B cell (primary cell): ENCODE results near the gene RBM44. TPM values are rescaled to one million over a fixed set of nuclear protein-coding genes. Genes with fewer than 3 reads are reported as not detected.

Source experiments
- ATAC-seq: fragments of 200-7000 bp; cut with Tn5 transposase; one replicate; pipeline ENCODE4 v1.10.0; 2021; ENCODE audit warnings: low read depth, mild to moderate bottlenecking, moderate number of reproducible peaks, moderate library complexity
- CTCF ChIA-PET: fragments of 350-600 bp; sonication (Branson Sonifier 250); formaldehyde crosslinking; loops from one replicate; lab custom pipeline; 2021; ENCODE audit warnings: antibody characterized with exemption, inconsistent platforms; lab: Charles Lee
- POLR2A ChIA-PET: fragments of 350-600 bp; sonication (Branson Sonifier 250); formaldehyde crosslinking; loops from one replicate; lab custom pipeline; 2021; ENCODE audit warnings: antibody characterized with exemption; lab: Charles Lee
- DNase-seq: peaks from one replicate; pipeline ENCODE4 v3.0.0; 2013
- H2AFZ ChIP-seq: 2 replicates; pipeline ENCODE4 v1.6.1; 2012; ENCODE audit warnings: mild to moderate bottlenecking, low read depth, low read length; ENCODE audit not compliant: insufficient read depth, poor library complexity, severe bottlenecking
- H3K27ac ChIP-seq, 2 donors: 1 replicate in 1 of 2; 2 replicates in 1 of 2; pipeline ENCODE4 v1.5.1; 2012 to 2013; ENCODE audit warnings: low read length in 2 of 2, mild to moderate bottlenecking in 2 of 2, moderate library complexity in 1 of 2
- H3K27me3 ChIP-seq, 4 experiments: fragments of 200-600 bp in 1 of 4; sonication (generic) in 1 of 4; replicated peaks in 1 of 4; 1 replicate in 2 of 4; 2 replicates in 2 of 4; pipeline versions ENCODE4 v1.6.1 to v1.7.0; 2013 to 2016; ENCODE audit warnings: low read length in 3 of 4, mild to moderate bottlenecking in 2 of 4, mixed read lengths in 1 of 4, moderate library complexity in 1 of 4; ENCODE audit not compliant: insufficient read depth in 4 of 4, control insufficient read depth in 3 of 4; ENCODE audit errors: control extremely low read depth in 1 of 4
- H3K36me3 ChIP-seq, 2 experiments: replicated peaks in 1 of 2; 1 replicate in 1 of 2; 2 replicates in 1 of 2; pipeline versions ENCODE4 v1.6.1 to v1.7.1; 2013; ENCODE audit warnings: low read length in 1 of 2; ENCODE audit not compliant: insufficient read depth in 2 of 2, control insufficient read depth in 1 of 2; ENCODE audit errors: control extremely low read depth in 1 of 2, extremely low read depth in 1 of 2
- H3K4me1 ChIP-seq, 2 donors: fragments of 200-600 bp in 1 of 2; sonication (generic) in 1 of 2; 1 replicate in 1 of 2; 2 replicates in 1 of 2; pipeline versions ENCODE4 v1.5.1 to v1.6.1; 2013 to 2017; ENCODE audit warnings: low read length in 2 of 2; ENCODE audit not compliant: control insufficient read depth in 2 of 2, insufficient read depth in 2 of 2
- H3K4me2 ChIP-seq: replicated peaks from 2 replicates; pipeline ENCODE3; 2012; ENCODE audit warnings: mild to moderate bottlenecking, low read depth, low read length; ENCODE audit not compliant: poor library complexity, severe bottlenecking
- H3K4me3 ChIP-seq, 5 experiments: fragments of 200-600 bp in 1 of 5; sonication (generic) in 1 of 5; 1 replicate in 3 of 5; 2 replicates in 2 of 5; pipeline versions ENCODE4 v1.5.1 to v1.7.0; 2011 to 2016; ENCODE audit warnings: low read length in 4 of 5, mild to moderate bottlenecking in 4 of 5, low read depth in 2 of 5, control low read depth in 1 of 5, moderate library complexity in 1 of 5; ENCODE audit not compliant: insufficient read depth in 1 of 5; ENCODE audit errors: control extremely low read depth in 1 of 5, extremely low read depth in 1 of 5
- H3K79me2 ChIP-seq: fragments of 200-600 bp; sonication (generic); one replicate; pipeline ENCODE4 v1.6.0; 2016; ENCODE audit warnings: low read length; ENCODE audit not compliant: control insufficient read depth, insufficient read depth
- H3K9ac ChIP-seq: fragments of 200-600 bp; sonication (generic); 2 replicates; pipeline ENCODE4 v1.6.1; 2017; ENCODE audit warnings: mild to moderate bottlenecking, low read length, moderate library complexity
- H3K9me3 ChIP-seq, 3 donors: one replicate each; pipeline versions ENCODE4 v1.6.1 to v1.7.1; 2013; ENCODE audit warnings: low read length in 2 of 3; ENCODE audit not compliant: control insufficient read depth in 2 of 3, insufficient read depth in 1 of 3; ENCODE audit errors: control extremely low read depth in 1 of 3
- H4K20me1 ChIP-seq: 2 replicates; pipeline ENCODE4 v1.6.0; 2012; ENCODE audit warnings: mild to moderate bottlenecking, low read length; ENCODE audit not compliant: insufficient read depth, control insufficient read depth, poor library complexity, severe bottlenecking
- H3K27ac Mint-ChIP-seq: one replicate; pipeline ENCODE4 v1.8.0; 2021; ENCODE audit warnings: mixed read lengths
- H3K27me3 Mint-ChIP-seq: one replicate; pipeline ENCODE4 v1.8.0; 2021; ENCODE audit warnings: mixed read lengths
- H3K4me1 Mint-ChIP-seq: one replicate; pipeline ENCODE4 v1.8.0; 2021; ENCODE audit warnings: mixed read lengths
- H3K4me3 Mint-ChIP-seq: one replicate; pipeline ENCODE4 v1.8.0; 2021; ENCODE audit warnings: mixed read lengths
- H3K9me3 Mint-ChIP-seq: one replicate; pipeline ENCODE4 v1.8.0; 2022; ENCODE audit warnings: mixed read lengths; ENCODE audit not compliant: insufficient read depth
- EZH2 ChIP-seq: IDR thresholded peaks from 2 replicates; pipeline ENCODE4 v1.6.1; 2012; ENCODE audit warnings: borderline replicate concordance, low read depth, mild to moderate bottlenecking, moderate library complexity, low read length; ENCODE audit not compliant: insufficient read depth, poor library complexity, severe bottlenecking
- WGBS: methylation state at CpG from one replicate; pipeline ENCODE4 v1.1.5; 2013; ENCODE audit warnings: missing lambda C conversion rate; ENCODE audit not compliant: insufficient coverage; 5-methylcytosine and 5-hydroxymethylcytosine counted together
- intact Hi-C: fragments of 100-400 bp; cut with micrococcal nuclease; formaldehyde crosslinking; loops from one replicate; pipeline ENCODE4 v1.10.0; 2022
- polyA plus RNA-seq: library from polyadenylated mRNA; depleted of rRNA; stranded (reverse); fragments of >200 nt; gene quantifications from 2 replicates; pipeline ENCODE4 v1.2.3, GENCODE V29; 2012
- total RNA-seq, 2 donors: library from RNA; stranded (reverse); fragments of 120-200 nt in 1 of 2; gene quantifications; 1 replicate in 1 of 2; 2 replicates in 1 of 2; pipeline versions ENCODE4 v1.2.3 to v1.2.4, GENCODE V29; 2013 to 2022
- TF ChIP-seq, protein P1 (sequence below): fragments of 200-600 bp; IDR thresholded peaks from one replicate; pipeline ENCODE4 v1.8.0; 2022; ENCODE audit warnings: antibody characterized with exemption, mild to moderate bottlenecking

The RBM44 gene
- total and polyA plus RNA-seq, 2 donors (not counting 1 experiment from before 2014, with no cell fraction given), result 0.39 to 1.3 TPM

DNA sequence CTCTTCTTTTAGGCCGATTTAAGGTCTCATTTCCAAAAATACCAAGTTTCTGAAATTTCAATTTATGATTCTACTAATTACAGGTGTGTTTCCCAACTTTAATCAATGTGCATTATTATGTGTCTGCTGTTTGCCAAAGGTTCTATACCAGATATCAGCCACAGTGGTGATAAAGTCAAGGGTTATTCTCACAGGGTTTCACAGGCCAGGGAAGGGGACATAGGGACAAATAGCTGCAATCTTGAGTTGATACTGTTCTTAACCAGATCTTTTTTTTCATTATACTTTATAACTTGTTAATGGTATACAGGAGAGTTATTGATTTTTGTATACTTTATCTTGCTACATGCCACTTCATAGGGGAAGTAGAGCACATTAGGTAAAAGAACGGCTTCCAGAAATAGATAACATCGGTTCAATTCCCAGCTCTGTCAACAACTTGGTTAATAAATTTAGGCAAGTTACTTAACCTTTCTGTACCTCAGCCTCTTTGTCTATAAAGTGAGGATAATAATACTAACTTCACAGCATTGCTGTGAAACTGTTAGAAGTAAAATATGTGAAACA is 28.9 kb downstream of the RBM44 start:
- H3K4me3 ChIP-seq, result no peak overlapping the region
- no peak for DNase-seq
- H3K9me3 ChIP-seq, result no peaks in the 10 kb centered on the region
- Mint-ChIP-seq H3K27ac (no peak overlapping the region), H3K9me3 (no peaks in the 10 kb centered on the region), H3K4me1 (no peaks in the 10 kb centered on the region), H3K4me3 (no peak overlapping the region), H3K27me3 (no peaks in the 10 kb centered on the region)
- H3K27ac ChIP-seq, result no peak overlapping the region
- CTCF ChIA-PET, result no interaction called here
- intact Hi-C loops, result no loop called here
- no peaks in the 10 kb centered on the region for H3K27me3 ChIP-seq
- TF ChIP-seq, protein P1, sequence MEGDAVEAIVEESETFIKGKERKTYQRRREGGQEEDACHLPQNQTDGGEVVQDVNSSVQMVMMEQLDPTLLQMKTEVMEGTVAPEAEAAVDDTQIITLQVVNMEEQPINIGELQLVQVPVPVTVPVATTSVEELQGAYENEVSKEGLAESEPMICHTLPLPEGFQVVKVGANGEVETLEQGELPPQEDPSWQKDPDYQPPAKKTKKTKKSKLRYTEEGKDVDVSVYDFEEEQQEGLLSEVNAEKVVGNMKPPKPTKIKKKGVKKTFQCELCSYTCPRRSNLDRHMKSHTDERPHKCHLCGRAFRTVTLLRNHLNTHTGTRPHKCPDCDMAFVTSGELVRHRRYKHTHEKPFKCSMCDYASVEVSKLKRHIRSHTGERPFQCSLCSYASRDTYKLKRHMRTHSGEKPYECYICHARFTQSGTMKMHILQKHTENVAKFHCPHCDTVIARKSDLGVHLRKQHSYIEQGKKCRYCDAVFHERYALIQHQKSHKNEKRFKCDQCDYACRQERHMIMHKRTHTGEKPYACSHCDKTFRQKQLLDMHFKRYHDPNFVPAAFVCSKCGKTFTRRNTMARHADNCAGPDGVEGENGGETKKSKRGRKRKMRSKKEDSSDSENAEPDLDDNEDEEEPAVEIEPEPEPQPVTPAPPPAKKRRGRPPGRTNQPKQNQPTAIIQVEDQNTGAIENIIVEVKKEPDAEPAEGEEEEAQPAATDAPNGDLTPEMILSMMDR, result no peak
- no peak for TF ChIP-seq EZH2
- POLR2A ChIA-PET, result no interaction called here
- H3K79me2 ChIP-seq, result no peaks in the 10 kb centered on the region
- H3K9ac ChIP-seq, result no peak overlapping the region
- H4K20me1 ChIP-seq, result no peaks in the 10 kb centered on the region
- H3K4me2 ChIP-seq, result no peak overlapping the region
- no peaks in the 10 kb centered on the region for H3K36me3 ChIP-seq
- WGBS, result no CpG with 5 or more reads among the region's 3 CpGs
- H3K4me1 ChIP-seq, result no peaks in the 10 kb centered on the region
- no peak overlapping the region for H2AFZ ChIP-seq
- ATAC-seq, result no peak

DNA sequence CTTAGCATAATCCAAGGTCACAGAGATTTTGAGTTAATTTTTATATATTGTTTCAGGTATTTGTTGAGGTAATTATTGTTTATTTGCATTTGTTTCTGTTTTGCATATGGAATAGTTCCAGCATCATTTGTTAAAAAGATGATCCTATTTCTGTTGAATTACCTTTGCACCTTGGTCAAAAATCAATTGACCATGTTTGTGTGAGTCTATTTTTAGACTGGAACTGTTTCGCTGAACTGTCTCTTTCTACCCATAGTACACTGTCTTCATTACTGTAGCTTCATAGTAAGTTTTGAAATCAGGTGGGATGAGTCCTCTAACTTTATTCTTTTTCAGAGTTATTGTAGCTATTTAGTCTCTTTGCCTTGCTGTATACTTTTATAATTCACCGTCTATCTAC is 31.9 kb downstream of the RBM44 start:
- no peaks in the 10 kb centered on the region for H4K20me1 ChIP-seq
- no peak overlapping the region for H3K4me3 Mint-ChIP-seq
- no peaks in the 10 kb centered on the region for H3K4me1 Mint-ChIP-seq
- H3K9me3 Mint-ChIP-seq, result no peaks in the 10 kb centered on the region
- H3K4me3 ChIP-seq, result no peak overlapping the region
- H3K9me3 ChIP-seq, result no peaks in the 10 kb centered on the region
- DNase-seq (no peak), ATAC-seq (no peak)
- CTCF ChIA-PET, result no interaction called here
- no peaks in the 10 kb centered on the region for H3K79me2 ChIP-seq
- H3K27ac ChIP-seq, result no peak overlapping the region
- H3K4me2 ChIP-seq, result no peak overlapping the region
- WGBS, result no CpG with 5 or more reads among the region's 2 CpGs
- H3K9ac ChIP-seq, result no peak overlapping the region
- TF ChIP-seq, protein P1, result no peak
- no peak for TF ChIP-seq EZH2
- POLR2A ChIA-PET, result no interaction called here
- no peaks in the 10 kb centered on the region for H3K4me1 ChIP-seq
- no peak overlapping the region for H2AFZ ChIP-seq
- no peak overlapping the region for H3K27ac Mint-ChIP-seq
- no peaks in the 10 kb centered on the region for H3K27me3 Mint-ChIP-seq
- intact Hi-C loops, result no loop called here
- H3K36me3 ChIP-seq, result no peaks in the 10 kb centered on the region
- no peaks in the 10 kb centered on the region for H3K27me3 ChIP-seq
